Urinary bladder (tissue), 4 donors: ENCODE data around the gene RCOR2. TPM values are rescaled to one million over a fixed set of nuclear protein-coding genes. Genes with fewer than 3 reads are reported as not detected.
"Not testable (repeated sequence)": the region's sequence is repeated elsewhere in the genome, so short reads cannot be mapped to it uniquely, and the experiment has no call there.

Source experiments
- DNase-seq: peaks from one replicate; pipeline ENCODE4 v3.0.0-alpha.2; 2015; ENCODE audit errors: extremely low spot score
- H3K27ac ChIP-seq: one replicate; pipeline ENCODE4 v1.5.1; 2013; ENCODE audit warnings: low read depth, mild to moderate bottlenecking, moderate library complexity
- H3K36me3 ChIP-seq: one replicate; pipeline ENCODE4 v1.6.1; 2013; ENCODE audit warnings: mild to moderate bottlenecking, moderate library complexity; ENCODE audit not compliant: insufficient read depth
- H3K4me1 ChIP-seq: one replicate; pipeline ENCODE4 v1.6.1; 2013; ENCODE audit warnings: mild to moderate bottlenecking, moderate library complexity; ENCODE audit not compliant: insufficient read depth
- H3K4me3 ChIP-seq: one replicate; pipeline ENCODE4 v1.5.1; 2013; ENCODE audit warnings: low read depth, low read length
- WGBS: extraction: QIAGEN DNeasy Blood & Tissue Kit; methylation state at CpG from one replicate; pipeline ENCODE4 v1.1.7; 2013; 5-methylcytosine and 5-hydroxymethylcytosine counted together
- polyA plus RNA-seq: library from polyadenylated mRNA; stranded (reverse); fragments of 200-250 nt; gene quantifications from one replicate; pipeline ENCODE4 v1.2.3, GENCODE V29; 2013
- small RNA-seq: library from RNA; depleted of rRNA; stranded (forward); fragments of <200 nt; gene quantifications from one replicate; pipeline ENCODE3, GENCODE V24; 2014
- total RNA-seq: library from RNA; depleted of rRNA; stranded (reverse); fragments of >200 nt; gene quantifications from one replicate; pipeline ENCODE4 v1.2.3, GENCODE V29; 2014
- donor health status: healthy with polysubstance abuse.
- donor health status: healthy.

The RCOR2 gene
- total and polyA plus RNA-seq, 2 donors = 1.9 to 2.0 TPM

GRCh38 chr11:63871962-63872799 is 44.8 kb downstream of the RCOR2 start:
- no peak overlapping the region for H3K27ac ChIP-seq
- no peak overlapping the region for H3K4me3 ChIP-seq
- no peaks in the 10 kb centered on the region for H3K36me3 ChIP-seq
- H3K4me1 ChIP-seq = no peaks in the 10 kb centered on the region
- 9% methylated on average over 11 of the region's 11 CpGs for WGBS
- peak; percentile 57 for DNase-seq

GRCh38 chr11:63870351-63871140 is 46.4 kb downstream of the RCOR2 start:
- Histone ChIP-seq H3K36me3 (no peaks in the 10 kb centered on the region), H3K4me1 (no peaks in the 10 kb centered on the region), H3K27ac (no peak overlapping the region), H3K4me3 (no peak overlapping the region)
- DNase-seq = no peak
- 65% methylated on average over 14 of the region's 14 CpGs for WGBS

GRCh38 chr11:63869683-63870082 is 47.3 kb downstream of the RCOR2 start:
- H3K27ac ChIP-seq = no peak overlapping the region
- no peak for DNase-seq

GRCh38 chr11:63869171-63869591 is 47.8 kb downstream of the RCOR2 start:
- H3K4me3 ChIP-seq = no peak overlapping the region
- H3K36me3 ChIP-seq = no peaks in the 10 kb centered on the region
- H3K4me1 ChIP-seq = no peaks in the 10 kb centered on the region
- H3K27ac ChIP-seq = no peak overlapping the region
- WGBS = 70% methylated on average over 7 of the region's 7 CpGs
- DNase-seq = no peak

More at GRCh38 chr11:63869683-63870082, 47.3 kb downstream of the RCOR2 start:
- Histone ChIP-seq H3K36me3 (no peaks in the 10 kb centered on the region), H3K4me1 (no peaks in the 10 kb centered on the region), H3K4me3 (no peak overlapping the region)
- WGBS = 73% methylated on average over 8 of the region's 8 CpGs

- Histone ChIP-seq H3K4me3 (no peak overlapping the region), H3K36me3 (no peaks in the 10 kb centered on the region), H3K27ac (no peak overlapping the region), H3K4me1 (no peaks in the 10 kb centered on the region)
- no peak for DNase-seq
- WGBS = 51% methylated on average over 9 of the region's 9 CpGs
Measured at GRCh38 chr11:63868399-63869064, 48.4 kb downstream of the RCOR2 start.

GRCh38 chr11:63867511-63867910 is 49.5 kb downstream of the RCOR2 start:
- no peak overlapping the region for H3K4me3 ChIP-seq
- DNase-seq = no peak
- no peak overlapping the region for H3K27ac ChIP-seq
- WGBS = 94% methylated on average over 4 of the region's 4 CpGs
- H3K4me1 ChIP-seq = no peaks in the 10 kb centered on the region
- H3K36me3 ChIP-seq = no peaks in the 10 kb centered on the region

- Histone ChIP-seq H3K4me3 (no peak overlapping the region), H3K27ac (no peak overlapping the region), H3K36me3 (no peaks in the 10 kb centered on the region), H3K4me1 (no peaks in the 10 kb centered on the region)
- DNase-seq = no peak
- WGBS = 61% methylated on average over 4 of the region's 4 CpGs
Measured at GRCh38 chr11:63866211-63866610, 50.8 kb downstream of the RCOR2 start.

- 97% methylated on average over 6 of the region's 6 CpGs for WGBS
- not testable (repeated sequence) for H3K27ac ChIP-seq, H3K36me3 ChIP-seq, H3K4me3 ChIP-seq, H3K4me1 ChIP-seq, DNase-seq
Measured at GRCh38 chr11:63863620-63864019, 53.3 kb downstream of the RCOR2 start.

- no peak for DNase-seq
- Histone ChIP-seq H3K4me3 (no peak overlapping the region), H3K36me3 (no peaks in the 10 kb centered on the region), H3K4me1 (no peaks in the 10 kb centered on the region), H3K27ac (no peak overlapping the region)
- 34% methylated on average over 4 of the region's 4 CpGs for WGBS
Measured at GRCh38 chr11:63862923-63863322, 54.0 kb downstream of the RCOR2 start.

Small RNA genes within 50 kb of the gene (small RNA-seq; reads per million reads assigned to genes)
- not detected for gene RNU6-1306P

Other genes with a start within 250 kb of the RCOR2 start
- 145 TPM for gene ATL3, start 245.8 kb downstream of the RCOR2 start, total RNA-seq
- 34.7 TPM for gene ATL3, start 245.8 kb downstream of the RCOR2 start, polyA plus RNA-seq
- 79.8 TPM for gene RTN3, start 235.7 kb downstream of the RCOR2 start, total RNA-seq
- 92.8 TPM for gene RTN3, start 235.7 kb downstream of the RCOR2 start, polyA plus RNA-seq
- gene ZFTA, start 148.4 kb downstream of the RCOR2 start, total RNA-seq = 13.5 TPM
- 26.8 TPM for gene ZFTA, start 148.4 kb downstream of the RCOR2 start, polyA plus RNA-seq
- 8.2 TPM for gene SPINDOC, start 103.7 kb downstream of the RCOR2 start, total RNA-seq
- 19.0 TPM for gene SPINDOC, start 103.7 kb downstream of the RCOR2 start, polyA plus RNA-seq
- gene MARK2, start 78.1 kb downstream of the RCOR2 start, total RNA-seq = 13.1 TPM
- 21.6 TPM for gene MARK2, start 78.1 kb downstream of the RCOR2 start, polyA plus RNA-seq
- 13.6 TPM for gene NAA40, start 21.8 kb upstream of the RCOR2 start, total RNA-seq
- 8.2 TPM for gene NAA40, start 21.8 kb upstream of the RCOR2 start, polyA plus RNA-seq
- 255 TPM for gene COX8A, start 57.5 kb upstream of the RCOR2 start, total RNA-seq
- gene COX8A, start 57.5 kb upstream of the RCOR2 start, polyA plus RNA-seq = 851 TPM
- 19.5 TPM for gene OTUB1, start 69.3 kb upstream of the RCOR2 start, total RNA-seq
- gene OTUB1, start 69.3 kb upstream of the RCOR2 start, polyA plus RNA-seq = 78.9 TPM
- gene FLRT1, start 118.8 kb upstream of the RCOR2 start, total RNA-seq = 1.7 TPM
- 0.66 TPM for gene FLRT1, start 118.8 kb upstream of the RCOR2 start, polyA plus RNA-seq
- 9.8 TPM for gene MACROD1, start 248.9 kb upstream of the RCOR2 start, total RNA-seq
- gene MACROD1, start 248.9 kb upstream of the RCOR2 start, polyA plus RNA-seq = 25.1 TPM